Type B pancreatic cell (in vitro differentiated cells): ENCODE data around the gene SMIM35. TPM values are rescaled to one million over a fixed set of nuclear protein-coding genes. Genes with fewer than 3 reads are reported as not detected.

ENCODE experiments used
- DNase-seq: peaks from one replicate; pipeline ENCODE4 v3.0.0; 2021; ENCODE audit warnings: mixed read lengths; ENCODE audit not compliant: unreplicated experiment; ENCODE audit errors: extremely low spot score
- H3K27ac Mint-ChIP-seq: 2 replicates; pipeline ENCODE4 v1.8.0; 2021; ENCODE audit warnings: mild to moderate bottlenecking, mixed read lengths
- H3K27me3 Mint-ChIP-seq: 2 replicates; pipeline ENCODE4 v1.8.0; 2021; ENCODE audit warnings: mixed read lengths
- H3K36me3 Mint-ChIP-seq: 2 replicates; pipeline ENCODE4 v1.8.0; 2021; ENCODE audit warnings: mixed read lengths
- H3K4me1 Mint-ChIP-seq: one replicate; pipeline ENCODE4 v1.8.0; 2021; ENCODE audit warnings: mixed read lengths; ENCODE audit not compliant: unreplicated experiment
- H3K4me3 Mint-ChIP-seq: 2 replicates; pipeline ENCODE4 v1.8.0; 2021; ENCODE audit warnings: mild to moderate bottlenecking, mixed read lengths
- H3K9me3 Mint-ChIP-seq: 2 replicates; pipeline ENCODE4 v1.8.0; 2021; ENCODE audit warnings: mixed read lengths
- total RNA-seq: library from RNA; stranded (reverse); gene quantifications from 2 replicates; pipeline ENCODE4 v1.2.1, GENCODE V29; 2021; ENCODE audit warnings: low replicate concordance
- TF ChIP-seq, protein P1 (sequence below): fragments of 200-600 bp; sonication (generic); conservative IDR thresholded peaks from 2 replicates; pipeline ENCODE4 v1.5.0; 2021; ENCODE audit warnings: antibody characterized with exemption, mild to moderate bottlenecking

Gene SMIM35
- total RNA-seq, 1 donor from 2014 or later: 0.17 TPM

GRCh38 chr11:118050208-118050891 is 36.4 kb downstream of the SMIM35 start:
- peaks cover 5% of the 10 kb centered on the region for H3K4me1 Mint-ChIP-seq
- H3K9me3 Mint-ChIP-seq: no peaks in the 10 kb centered on the region
- no peak overlapping the region for H3K4me3 Mint-ChIP-seq
- peak; percentile 20 for DNase-seq
- peaks cover 15% of the 10 kb centered on the region for H3K27me3 Mint-ChIP-seq
- H3K36me3 Mint-ChIP-seq: no peaks in the 10 kb centered on the region
- TF ChIP-seq, protein P1, sequence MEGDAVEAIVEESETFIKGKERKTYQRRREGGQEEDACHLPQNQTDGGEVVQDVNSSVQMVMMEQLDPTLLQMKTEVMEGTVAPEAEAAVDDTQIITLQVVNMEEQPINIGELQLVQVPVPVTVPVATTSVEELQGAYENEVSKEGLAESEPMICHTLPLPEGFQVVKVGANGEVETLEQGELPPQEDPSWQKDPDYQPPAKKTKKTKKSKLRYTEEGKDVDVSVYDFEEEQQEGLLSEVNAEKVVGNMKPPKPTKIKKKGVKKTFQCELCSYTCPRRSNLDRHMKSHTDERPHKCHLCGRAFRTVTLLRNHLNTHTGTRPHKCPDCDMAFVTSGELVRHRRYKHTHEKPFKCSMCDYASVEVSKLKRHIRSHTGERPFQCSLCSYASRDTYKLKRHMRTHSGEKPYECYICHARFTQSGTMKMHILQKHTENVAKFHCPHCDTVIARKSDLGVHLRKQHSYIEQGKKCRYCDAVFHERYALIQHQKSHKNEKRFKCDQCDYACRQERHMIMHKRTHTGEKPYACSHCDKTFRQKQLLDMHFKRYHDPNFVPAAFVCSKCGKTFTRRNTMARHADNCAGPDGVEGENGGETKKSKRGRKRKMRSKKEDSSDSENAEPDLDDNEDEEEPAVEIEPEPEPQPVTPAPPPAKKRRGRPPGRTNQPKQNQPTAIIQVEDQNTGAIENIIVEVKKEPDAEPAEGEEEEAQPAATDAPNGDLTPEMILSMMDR: no peak
- no peak overlapping the region for H3K27ac Mint-ChIP-seq

DNA sequence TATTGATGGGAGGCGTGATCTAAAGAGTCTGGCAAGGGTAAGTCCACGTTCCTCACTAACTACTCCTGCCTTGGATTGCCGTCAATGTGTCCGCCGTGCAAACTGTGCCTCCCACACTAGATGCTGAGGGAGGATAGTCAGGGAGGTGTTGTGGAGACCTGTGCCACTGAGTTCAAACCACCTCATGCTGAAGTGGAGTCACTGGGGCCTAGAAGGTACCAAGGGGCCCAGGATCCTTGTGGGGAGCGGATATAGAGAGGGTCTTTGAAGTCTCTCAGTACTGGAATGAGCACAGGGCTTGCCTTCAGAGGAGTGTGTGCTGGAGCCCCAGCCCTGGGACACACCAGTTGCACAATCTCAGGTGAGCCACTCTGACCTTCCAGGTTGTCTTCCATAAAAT is 37.0 kb downstream of the SMIM35 start:
- Mint-ChIP-seq H3K27me3 (peaks cover 19% of the 10 kb centered on the region), H3K9me3 (no peaks in the 10 kb centered on the region), H3K4me1 (peaks cover 5% of the 10 kb centered on the region), H3K36me3 (no peaks in the 10 kb centered on the region), H3K27ac (no peak overlapping the region), H3K4me3 (no peak overlapping the region)
- no peak for DNase-seq
- TF ChIP-seq, protein P1: no peak

GRCh38 chr11:118048472-118049370 is 38.0 kb downstream of the SMIM35 start:
- Mint-ChIP-seq H3K4me1 (peaks cover 5% of the 10 kb centered on the region), H3K27me3 (peaks cover 20% of the 10 kb centered on the region), H3K9me3 (no peaks in the 10 kb centered on the region), H3K4me3 (no peak overlapping the region), H3K36me3 (no peaks in the 10 kb centered on the region), H3K27ac (no peak overlapping the region)
- TF ChIP-seq, protein P1: no peak
- DNase-seq: no peak

GRCh38 chr11:118047749-118048148 is 39.0 kb downstream of the SMIM35 start:
- TF ChIP-seq, protein P1: no peak
- no peak for DNase-seq
- H3K9me3 Mint-ChIP-seq: no peaks in the 10 kb centered on the region
- no peaks in the 10 kb centered on the region for H3K4me1 Mint-ChIP-seq
- no peak overlapping the region for H3K27ac Mint-ChIP-seq
- H3K4me3 Mint-ChIP-seq: no peak overlapping the region
- no peaks in the 10 kb centered on the region for H3K36me3 Mint-ChIP-seq
- peaks cover 19% of the 10 kb centered on the region for H3K27me3 Mint-ChIP-seq

- no peaks in the 10 kb centered on the region for H3K36me3 Mint-ChIP-seq
- no peaks in the 10 kb centered on the region for H3K4me1 Mint-ChIP-seq
Measured at GRCh38 chr11:118046964-118047700, 39.6 kb downstream of the SMIM35 start.

More at GRCh38 chr11:118046964-118047700, 39.6 kb downstream of the SMIM35 start:
- peaks cover 16% of the 10 kb centered on the region for H3K27me3 Mint-ChIP-seq
- H3K4me3 Mint-ChIP-seq: no peak overlapping the region
- TF ChIP-seq, protein P1: no peak
- no peak overlapping the region for H3K27ac Mint-ChIP-seq
- no peak for DNase-seq
- H3K9me3 Mint-ChIP-seq: no peaks in the 10 kb centered on the region
